HG03521 (cell line): ENCODE data around the gene KCNH2.
"Not testable (repeated sequence)": the region's sequence is repeated elsewhere in the genome, so short reads cannot be mapped to it uniquely, and the experiment has no call there.

Source experiments
- ATAC-seq: cut with Tn5 transposase; IDR thresholded peaks from one replicate; pipeline ENCODE4 v1.9.1; 2021; ENCODE audit warnings: mild to moderate bottlenecking, moderate library complexity; ENCODE audit not compliant: unreplicated experiment

Gene KCNH2

DNA sequence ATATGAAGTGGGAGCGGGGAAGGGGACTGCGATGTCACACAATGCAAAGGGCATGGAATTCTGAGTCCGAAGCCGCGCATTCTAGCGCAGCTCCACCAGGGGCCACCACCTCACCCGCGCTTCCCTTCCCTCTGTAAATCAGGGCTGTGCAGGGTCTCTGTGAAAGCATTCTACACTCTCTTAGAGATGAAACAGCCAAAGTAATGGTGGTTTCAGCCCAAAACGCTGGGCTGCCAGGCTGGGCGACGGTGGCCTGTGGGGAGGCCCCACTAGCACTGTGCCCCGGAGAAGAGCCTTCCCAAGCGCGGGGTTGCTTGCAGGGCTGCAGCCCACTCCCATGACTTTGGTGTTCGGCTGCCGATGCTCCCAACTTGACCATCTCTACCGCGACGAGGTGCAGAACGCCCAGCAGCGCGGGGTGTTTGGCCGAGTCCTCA, 34.8 kb upstream of the KCNH2 start:
- ATAC-seq = no peak

DNA sequence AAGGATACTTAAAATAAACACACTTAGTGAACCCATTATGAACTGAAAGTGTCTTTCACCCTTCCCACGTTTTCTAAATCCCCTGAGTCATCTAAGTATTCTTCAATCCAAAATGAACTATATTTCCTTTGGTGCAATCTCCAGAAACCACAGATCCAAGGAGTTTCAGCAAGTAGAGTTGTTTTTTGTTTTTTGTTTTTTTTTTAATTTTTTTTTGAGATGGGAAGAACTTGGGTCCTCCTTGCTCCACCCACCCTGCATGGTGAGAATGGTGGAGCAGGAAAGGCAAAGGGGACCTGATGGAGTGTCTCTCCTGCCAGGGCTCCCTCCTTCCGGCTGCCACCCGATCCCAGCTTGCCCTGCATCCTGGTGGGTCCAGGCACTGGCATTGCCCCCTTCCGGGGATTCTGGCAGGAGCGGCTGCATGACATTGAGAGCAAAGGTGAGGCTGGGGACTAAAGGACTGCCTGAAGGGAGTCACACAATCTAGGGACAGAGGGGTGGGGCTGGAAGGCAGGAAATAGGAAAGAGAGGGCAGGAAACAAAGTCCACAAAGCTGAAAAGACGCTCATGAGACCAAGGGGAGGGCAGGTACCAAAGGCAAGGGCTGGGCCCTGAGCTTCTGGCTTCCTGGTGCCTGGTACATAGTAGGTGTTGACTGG, 34.0 kb upstream of the KCNH2 start:
- no peak for ATAC-seq

DNA sequence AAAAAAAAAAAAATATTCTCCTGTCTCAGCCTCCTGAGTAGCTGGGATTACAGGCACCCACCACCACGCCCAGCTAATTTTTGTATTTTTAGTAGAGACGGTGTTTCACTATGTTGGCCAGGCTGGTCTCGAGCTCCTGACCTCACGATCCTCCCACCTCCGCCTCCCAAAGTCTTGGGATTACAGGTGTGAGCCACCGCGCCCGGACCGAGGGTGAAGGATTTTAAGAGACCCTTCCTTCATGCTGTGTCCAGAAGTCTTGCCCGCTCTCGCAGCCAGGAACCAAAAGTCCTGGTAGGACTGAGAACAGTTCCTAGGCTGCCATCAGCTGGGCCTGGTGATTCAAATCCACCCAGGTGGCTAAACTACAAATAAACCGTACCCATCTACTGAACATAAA, 33.5 kb upstream of the KCNH2 start:
- not testable (repeated sequence) for ATAC-seq

DNA sequence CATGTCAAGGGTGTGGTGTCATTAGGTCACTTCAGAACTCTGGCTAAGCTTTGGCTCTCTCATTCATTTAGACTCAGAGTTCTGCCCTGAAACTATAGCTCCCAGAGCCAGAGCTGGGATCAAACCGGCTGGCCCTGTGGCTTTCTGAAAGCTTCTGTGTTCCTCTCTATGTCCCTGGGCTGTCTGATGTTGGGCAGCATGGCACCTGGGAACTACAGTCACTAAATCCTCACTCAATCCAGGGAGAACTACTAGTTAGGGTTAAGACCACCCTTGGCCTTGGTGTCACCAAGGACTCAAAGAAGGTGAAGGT, 32.9 kb upstream of the KCNH2 start:
- ATAC-seq = no peak

DNA sequence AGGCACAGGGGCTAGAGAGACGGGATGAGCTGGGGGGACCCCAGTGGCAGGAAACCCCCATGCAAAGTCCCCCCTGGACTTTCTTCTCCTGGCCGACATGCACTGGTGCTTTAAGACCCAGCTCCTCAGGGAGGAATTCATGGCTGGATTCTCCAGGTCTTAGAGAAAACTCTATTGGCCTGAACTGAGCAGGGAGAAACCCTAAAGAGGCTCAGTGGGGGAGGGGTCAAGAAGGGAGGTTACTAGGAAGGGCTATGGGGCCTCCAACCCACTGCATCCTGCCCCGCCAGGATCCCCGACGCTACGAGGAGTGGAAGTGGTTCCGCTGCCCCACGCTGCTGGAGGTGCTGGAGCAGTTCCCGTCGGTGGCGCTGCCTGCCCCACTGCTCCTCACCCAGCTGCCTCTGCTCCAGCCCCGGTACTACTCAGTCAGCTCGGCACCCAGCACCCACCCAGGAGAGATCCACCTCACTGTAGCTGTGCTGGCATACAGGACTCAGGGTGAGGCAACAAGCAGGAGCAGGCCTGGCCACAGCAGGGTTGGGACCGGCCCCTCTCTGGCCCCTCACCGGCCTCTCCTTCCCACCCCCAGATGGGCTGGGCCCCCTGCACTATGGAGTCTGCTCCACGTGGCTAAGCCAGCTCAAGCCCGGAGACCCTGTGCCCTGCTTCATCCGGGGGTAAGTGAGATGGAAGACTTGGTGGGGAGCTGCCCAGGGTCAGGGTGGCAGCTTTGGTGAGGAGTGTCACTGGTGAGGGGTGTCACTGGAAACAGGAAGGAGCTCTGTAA, 32.4 kb upstream of the KCNH2 start:
- no peak for ATAC-seq

DNA sequence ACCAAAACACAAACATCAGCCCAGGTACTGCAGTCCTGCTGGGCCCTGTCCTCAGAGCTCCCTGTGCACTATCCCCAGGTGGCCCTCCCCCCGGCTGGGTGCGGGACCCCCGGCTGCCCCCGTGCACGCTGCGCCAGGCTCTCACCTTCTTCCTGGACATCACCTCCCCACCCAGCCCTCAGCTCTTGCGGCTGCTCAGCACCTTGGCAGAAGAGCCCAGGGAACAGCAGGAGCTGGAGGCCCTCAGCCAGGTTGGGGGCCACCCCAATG, 31.9 kb upstream of the KCNH2 start:
- ATAC-seq = no peak

DNA sequence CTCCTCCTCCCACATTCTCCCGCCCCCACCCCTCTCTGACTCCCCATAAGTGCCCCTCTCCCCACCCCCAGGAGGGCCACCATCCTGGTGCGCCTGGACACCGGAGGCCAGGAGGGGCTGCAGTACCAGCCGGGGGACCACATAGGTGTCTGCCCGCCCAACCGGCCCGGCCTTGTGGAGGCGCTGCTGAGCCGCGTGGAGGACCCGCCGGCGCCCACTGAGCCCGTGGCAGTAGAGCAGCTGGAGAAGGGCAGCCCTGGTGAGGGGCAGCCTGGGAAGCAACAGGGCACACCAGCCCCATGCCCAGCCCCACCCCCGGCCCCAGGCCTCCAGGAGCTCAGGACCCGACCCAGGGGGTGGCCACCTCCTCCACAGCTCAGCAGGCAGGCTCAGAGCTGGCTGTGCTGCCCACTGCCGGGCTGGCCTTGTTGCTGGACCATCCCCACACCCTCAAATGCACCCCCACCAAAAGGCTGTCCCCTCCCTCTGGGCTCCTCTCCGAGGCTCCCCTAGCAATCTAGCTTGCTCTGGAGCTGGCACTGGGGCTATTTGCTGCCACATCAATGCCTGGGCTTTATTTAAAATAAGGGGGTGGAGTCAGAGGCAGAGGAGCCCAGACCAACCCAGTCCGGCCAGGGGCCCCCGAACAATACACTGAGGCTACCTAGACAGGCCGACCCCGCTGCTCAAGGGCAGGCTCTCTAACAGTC, 31.4 kb upstream of the KCNH2 start:
- no peak for ATAC-seq

DNA sequence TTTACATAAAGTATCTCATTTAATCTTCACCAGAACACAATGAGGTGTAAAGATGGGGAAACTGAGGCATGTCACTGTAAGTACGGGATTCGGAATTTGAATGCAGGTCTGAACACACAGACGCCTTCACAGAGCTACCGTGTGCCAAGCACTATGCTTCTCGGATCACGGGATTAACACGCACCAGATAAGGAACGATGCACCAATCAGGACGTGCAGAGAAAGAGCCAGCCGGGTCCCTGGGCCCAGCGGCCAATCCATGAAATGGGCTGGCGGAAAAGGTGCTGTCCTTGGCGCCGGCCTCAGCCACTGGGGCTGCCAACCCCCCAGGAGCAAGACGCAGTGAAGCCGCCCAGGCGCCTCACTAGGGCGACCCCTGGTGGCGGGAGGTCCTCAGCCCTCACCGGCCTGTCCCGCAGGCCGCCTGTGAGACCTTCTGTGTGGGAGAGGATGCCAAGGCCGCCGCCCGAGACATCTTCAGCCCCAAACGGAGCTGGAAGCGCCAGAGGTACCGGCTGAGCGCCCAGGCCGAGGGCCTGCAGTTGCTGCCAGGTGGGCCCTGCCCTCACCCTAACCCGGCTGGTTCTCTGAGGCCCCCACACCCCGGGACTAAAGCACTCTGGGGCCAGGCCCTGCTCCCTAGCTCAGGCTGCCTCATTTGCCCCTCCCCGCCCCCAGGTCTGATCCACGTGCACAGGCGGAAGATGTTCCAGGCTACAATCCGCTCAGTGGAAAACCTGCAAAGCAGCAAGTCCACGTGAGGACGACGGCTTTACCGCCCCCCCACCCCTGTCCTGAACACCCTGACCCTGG, 30.6 kb upstream of the KCNH2 start:
- ATAC-seq = peak; percentile 89

DNA sequence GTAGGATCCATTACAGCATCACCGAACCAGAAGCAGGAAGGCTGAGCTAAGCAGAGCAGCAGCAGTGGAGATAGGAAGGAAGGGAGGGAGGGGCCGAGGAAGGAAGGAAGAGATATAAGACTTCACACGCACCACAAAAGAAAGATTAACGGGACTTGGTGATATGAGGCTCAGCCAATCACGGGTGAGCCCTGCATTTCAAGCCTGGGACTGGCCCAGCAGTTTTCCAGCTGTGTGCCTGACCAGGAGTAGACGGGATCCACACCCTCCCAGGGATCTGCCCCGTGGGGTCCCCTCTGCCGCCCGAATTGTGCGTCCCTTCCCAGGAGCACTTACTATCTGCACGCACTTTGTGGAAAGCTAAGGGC, 30.0 kb upstream of the KCNH2 start:
- ATAC-seq = no peak

DNA sequence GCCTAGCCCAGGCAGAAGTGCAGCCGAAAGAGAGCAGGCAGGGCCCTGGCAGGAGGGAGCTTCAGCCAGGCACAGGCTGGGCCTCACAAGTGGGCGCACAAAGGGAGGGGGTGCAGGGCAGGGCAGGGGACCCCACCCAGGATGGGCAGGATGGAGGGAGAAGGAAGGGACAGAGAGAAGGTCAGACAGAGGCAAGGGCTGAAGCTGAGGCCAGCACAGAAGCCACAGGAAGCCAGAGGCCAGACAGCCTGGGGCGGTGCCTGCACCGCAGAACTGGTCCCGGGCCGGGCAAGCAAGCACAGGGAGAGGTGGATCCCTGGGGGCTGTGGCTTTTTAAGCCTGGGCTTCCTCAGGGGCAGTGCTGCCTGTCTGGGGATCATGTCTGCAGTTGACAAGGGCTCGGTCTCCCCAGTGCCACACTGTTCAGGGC, 29.4 kb upstream of the KCNH2 start:
- no peak for ATAC-seq

DNA sequence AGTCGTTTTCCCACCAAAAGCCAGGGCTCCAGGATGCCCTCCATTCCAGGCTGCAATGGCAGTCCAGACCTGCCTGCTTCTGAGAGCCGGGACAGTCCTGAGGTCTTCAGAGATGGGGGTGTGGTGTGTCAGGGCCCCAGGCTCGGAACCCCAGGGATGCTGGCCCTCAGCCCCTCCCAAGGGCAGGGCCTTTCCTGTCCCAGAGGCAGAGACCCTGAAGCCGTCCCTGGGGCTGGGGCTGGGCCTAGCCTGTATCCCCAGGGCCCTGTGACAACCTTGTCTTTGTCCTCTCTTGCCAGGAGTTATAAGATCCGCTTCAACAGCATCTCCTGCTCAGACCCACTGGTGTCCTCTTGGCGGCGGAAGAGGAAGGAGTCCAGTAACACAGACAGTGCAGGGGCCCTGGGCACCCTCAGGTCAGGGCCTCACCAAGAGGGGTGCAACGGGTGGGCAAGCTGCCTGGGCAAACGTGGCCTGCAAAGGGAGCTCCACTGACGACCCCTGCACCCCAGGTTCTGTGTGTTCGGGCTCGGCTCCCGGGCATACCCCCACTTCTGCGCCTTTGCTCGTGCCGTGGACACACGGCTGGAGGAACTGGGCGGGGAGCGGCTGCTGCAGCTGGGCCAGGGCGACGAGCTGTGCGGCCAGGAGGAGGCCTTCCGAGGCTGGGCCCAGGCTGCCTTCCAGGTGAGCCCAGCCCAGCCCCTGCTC, 28.6 kb upstream of the KCNH2 start:
- ATAC-seq = no peak

DNA sequence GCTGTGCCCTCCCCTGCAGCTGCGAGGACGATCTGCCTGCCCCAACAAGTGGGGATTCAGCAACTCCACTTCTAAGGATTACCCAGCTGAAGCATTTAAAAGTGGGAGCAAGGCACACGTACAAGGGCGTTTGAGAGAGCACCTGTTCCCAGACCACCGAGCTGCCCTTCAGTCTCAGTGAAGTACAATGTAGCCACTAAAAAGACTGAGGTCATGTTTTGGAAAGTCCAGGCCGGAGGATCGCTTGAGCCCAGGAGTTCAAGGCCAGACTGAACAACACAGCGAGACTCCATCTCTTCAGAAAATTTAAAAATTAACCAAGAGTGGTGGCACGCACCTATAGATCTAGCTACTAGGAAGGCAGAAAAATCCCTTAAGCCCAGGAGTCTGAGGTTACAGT, 27.4 kb upstream of the KCNH2 start:
- no peak for ATAC-seq

DNA sequence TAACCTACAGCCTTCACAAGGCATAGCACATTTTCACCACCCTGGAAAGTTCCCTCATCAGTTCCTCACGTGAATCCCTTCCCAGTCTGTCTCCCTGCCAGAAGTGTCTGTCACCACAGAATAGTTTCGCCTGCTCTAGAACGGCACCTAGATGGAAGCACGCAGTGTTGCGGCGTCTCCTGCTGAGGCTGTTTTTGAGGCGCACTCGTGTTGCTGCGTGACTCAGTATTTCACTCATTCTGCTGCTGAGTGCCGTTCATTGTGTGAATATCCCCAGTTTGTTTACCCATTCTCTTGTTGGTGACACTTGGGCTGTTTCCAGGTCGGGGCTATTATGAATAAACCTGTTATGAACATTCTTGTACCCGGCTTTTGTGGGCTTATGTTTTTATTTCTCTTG, 25.5 kb upstream of the KCNH2 start:
- no peak for ATAC-seq

DNA sequence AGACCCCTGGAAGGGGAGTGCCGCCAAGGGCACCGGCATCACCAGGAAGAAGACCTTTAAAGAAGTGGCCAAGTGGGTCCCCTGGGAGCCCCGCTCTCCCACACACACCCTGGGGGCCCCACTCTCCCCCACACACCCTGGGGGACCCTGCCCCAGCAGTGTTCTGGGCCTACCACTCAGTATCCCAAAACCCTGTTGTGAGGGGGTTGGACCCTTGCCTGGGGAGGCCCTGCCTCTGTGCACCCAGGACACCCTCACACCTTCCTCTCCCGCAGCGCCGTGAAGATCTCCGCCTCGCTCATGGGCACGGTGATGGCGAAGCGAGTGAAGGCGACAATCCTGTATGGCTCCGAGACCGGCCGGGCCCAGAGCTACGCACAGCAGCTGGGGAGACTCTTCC, 23.4 kb upstream of the KCNH2 start:
- ATAC-seq = no peak

DNA sequence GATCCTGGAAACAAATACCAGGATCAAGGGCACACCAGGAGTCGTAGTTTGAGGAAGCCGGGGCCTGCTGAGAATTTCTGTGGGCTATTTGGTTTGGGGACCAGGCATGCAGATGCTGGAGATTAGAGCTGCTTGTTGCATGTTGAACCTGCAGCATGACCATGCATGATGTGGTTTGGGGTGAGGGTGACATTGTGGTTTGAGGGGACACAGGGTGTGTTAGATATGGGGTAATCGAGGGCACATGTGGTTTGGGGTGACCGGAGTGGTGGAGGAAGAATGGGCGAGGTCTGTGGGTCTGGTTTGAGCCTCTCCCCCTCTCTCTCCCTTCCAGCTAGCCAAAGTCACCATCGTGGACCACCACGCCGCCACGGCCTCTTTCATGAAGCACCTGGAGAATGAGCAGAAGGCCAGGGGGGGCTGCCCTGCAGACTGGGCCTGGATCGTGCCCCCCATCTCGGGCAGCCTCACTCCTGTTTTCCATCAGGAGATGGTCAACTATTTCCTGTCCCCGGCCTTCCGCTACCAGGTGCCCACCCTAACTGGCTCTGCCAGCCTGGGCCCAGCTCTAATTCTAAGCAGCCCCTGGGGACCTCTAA, 22.9 kb upstream of the KCNH2 start:
- no peak for ATAC-seq

DNA sequence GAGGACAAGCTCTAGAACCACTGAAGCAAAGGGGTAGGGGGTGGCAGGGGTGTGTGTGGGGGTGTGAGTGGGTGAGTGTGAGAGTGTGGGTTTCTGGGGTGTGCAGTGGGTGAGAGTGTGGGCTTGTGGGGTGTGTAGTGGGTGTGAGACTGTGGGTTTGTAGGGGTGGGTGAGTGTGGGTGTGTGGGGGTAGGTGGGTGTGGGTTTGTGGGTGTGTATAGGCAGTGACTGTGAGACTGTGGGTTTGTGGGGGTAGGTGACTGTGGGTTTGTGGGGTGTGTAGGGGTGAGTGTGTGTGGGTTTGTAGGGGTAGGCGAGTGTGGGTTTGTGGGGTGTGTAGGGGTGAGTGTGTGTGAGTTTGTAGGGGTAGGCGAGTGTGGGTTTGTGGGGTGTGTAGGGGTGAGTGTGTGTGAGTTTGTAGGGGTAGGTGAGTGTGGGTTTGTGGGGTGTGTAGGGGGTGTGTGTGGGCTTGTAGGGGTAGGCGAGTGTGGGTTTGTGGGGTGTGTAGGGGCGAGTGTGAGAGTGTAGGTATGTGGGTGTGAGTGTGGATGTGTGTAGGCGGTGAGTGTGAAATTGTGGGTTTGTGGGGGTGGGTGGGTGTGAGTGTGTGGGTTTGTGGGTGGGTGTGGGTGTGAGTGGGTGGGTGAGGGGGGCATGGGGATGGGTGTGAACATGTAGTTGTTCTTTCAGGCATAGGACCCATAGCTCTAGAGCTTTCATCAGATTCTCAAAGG, 21.5 kb upstream of the KCNH2 start:
- ATAC-seq = no peak

DNA sequence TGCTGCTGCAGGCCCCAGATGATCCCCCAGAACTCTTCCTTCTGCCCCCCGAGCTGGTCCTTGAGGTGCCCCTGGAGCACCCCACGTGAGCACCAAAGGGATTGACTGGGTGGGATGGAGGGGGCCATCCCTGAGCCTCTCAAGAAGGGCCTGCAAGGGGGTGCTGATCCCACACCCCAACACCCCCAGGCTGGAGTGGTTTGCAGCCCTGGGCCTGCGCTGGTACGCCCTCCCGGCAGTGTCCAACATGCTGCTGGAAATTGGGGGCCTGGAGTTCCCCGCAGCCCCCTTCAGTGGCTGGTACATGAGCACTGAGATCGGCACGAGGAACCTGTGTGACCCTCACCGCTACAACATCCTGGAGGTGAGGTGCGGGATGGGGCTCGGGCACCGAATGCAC, 20.9 kb upstream of the KCNH2 start:
- no peak for ATAC-seq

DNA sequence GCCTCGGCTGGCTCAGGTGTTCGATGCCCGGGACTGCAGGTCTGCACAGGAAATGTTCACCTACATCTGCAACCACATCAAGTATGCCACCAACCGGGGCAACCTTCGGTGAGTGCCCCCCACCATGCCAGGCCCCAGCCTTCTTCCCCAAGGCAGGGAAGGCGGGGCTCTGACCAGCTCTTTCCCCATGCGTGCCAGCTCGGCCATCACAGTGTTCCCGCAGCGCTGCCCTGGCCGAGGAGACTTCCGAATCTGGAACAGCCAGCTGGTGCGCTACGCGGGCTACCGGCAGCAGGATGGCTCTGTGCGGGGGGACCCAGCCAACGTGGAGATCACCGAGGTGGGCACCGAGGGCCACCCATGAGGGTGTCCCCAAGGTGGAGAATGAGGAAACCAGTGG, 20.2 kb upstream of the KCNH2 start:
- no peak for ATAC-seq

DNA sequence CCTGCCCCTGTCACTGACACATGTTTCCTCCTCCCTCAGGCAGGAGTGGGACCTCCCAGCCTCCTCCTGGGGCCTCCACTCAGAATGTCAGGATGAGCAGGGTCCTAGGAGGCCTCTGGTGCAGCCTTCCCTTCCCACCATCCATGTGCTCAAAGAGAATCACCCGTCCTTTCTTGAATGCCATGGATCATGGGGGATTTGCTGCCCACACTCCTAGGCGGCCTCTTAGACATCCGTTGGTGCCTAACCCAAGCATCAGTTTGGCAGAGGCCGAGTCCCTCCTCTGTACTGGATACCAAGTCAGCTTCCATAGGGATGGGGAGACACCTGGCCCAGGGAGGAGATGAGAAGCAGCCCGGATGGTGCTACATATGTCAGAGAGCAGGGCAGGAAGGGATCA, 19.7 kb upstream of the KCNH2 start:
- ATAC-seq = no peak

DNA sequence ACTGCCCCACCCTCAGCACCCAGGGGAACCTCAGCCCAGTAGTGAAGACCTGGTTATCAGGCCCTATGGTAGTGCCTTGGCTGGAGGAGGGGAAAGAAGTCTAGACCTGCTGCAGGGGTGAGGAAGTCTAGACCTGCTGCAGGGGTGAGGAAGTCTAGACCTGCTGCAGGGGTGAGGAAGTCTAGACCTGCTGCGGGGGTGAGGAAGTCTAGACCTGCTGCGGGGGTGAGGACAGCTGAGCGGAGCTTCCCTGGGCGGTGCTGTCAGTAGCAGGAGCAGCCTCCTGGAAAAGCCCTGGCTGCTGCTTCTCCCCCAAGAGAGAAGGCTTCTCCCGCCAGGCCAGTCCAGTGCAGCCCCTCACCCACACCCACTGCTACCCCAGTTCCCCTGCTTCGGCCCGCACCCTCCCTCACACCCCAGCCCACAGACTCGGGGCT, 19.0 kb upstream of the KCNH2 start:
- no peak for ATAC-seq
